Measurements from ENCODE around the gene TRNP1.
A peak's percentile ranks its signal among the peaks of the same experiment; 100 is the strongest.
"Not testable (repeated sequence)": the region's sequence is repeated elsewhere in the genome, so short reads cannot be mapped to it uniquely, and the experiment has no call there.

TRNP1 gene

DNA sequence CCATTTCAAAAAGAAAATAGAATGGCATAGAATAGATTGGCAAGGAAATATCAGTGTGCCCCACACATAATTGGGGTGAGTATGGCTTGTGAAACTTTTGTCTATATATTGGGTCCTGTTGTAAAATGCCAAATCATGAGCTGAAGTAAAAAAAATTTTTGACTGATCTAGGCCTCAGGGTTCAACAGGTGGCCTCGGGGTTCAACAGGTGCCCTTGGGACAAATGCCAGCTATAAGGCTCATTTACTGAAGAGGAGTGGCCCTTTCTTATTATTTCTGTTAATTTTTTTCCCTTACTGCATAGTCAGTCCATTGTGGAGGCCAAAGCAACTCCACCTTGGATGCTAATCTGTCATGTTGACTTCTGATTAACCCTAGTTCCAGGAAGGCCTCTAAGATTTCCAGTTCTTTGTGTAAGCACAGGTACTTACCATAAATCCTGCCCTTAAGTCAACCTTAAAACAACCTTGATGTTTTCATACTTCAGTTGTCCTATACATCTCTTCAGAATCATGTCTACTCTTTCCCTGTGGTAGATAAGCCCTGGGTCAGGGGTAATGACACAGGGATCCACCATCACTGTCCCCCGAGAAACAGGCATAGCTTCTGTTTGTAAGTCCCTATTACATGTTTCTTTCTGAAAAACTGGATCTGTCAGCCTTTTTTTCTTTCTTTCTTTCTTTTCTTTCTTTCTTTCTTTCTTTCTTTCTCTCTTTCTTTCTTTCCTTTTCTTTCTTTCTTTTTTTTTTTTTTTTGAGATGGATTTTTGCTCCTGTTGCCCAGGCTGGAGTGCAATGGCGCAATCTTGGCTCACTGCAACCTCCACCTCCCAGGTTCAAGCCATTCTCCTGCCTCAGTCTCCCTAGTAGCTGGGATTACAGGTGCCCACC, 16.6 kb upstream of the TRNP1 start:
- DNase-seq = no peak

- no peak for DNase-seq
Measured at GRCh38 chr1:26978901-26979300, 14.6 kb upstream of the TRNP1 start.

DNA sequence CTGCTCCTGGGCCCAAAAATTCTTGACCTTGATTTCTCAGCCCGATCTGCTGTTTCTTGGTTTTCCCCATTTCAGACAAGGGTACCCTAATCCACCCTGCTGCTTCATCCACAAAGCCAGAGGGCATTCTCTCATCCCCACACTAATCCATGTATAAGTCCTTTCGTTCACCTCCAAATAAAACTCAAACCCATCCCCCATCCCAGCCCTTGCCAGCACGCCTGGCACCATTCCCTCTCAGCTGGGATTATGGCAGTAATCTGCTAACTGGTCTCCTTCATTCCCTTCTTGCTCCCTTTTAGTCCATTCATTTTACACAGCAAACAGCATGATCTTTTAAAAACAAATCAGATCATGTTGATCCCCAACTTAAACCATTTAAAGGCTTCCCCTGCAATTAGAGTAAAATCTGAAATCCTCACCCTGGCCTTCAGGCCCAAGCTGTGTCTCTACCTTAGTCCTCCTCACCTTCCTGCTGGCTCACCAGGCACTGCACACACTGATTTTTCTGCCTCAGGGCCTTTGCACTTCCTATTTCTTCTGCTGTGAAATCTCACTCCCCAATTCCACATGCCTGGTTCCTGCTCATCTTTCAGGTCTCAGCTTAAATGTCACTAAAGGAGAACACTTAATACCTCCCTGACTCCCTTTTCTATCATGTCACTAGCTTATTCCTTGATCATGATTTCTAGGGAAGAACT, 12.2 kb upstream of the TRNP1 start:
- no peak for DNase-seq

GRCh38 chr1:26983863-26984262, 9.6 kb upstream of the TRNP1 start:
- DNase-seq = no peak

DNA sequence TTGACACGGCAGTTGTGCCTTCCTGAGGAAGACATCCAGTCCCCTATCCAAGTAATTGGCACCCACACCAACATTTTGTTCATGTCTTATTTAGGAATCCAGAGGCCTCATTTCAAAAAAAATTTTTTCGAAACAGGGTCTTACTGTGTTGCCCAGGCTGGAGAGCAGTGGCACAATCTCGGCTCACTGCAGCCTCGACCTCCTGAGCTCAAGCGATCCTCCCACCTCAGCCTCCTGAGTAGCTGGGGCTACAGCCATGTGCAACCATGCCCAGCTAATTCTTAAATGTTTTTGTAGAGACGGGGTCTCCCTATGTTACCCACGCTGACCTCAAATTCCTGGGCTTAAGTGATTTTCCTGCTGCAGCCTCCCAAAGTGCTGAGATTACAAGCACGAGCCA, 9.2 kb upstream of the TRNP1 start:
- DNase-seq = no peak

DNA sequence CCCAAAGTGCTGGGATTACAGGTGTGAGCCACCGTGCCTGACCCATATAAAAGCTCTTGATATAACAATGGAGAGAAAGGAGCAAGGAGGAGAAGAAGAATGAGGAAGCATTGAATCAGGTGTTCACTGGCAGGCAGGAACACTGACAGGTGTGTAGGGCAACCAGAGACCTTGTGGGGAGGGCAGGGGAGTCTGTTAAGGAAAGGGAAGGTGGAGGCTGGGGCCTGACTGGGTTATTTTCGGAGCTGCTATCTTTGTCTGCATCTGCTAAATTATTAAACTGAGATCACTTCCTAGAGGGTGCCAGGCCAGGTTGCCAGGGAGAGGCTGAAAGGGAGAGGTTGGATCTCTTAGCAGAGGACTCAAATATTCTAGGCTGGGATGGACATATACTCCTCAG, 6.8 kb upstream of the TRNP1 start:
- no peak for DNase-seq

DNA sequence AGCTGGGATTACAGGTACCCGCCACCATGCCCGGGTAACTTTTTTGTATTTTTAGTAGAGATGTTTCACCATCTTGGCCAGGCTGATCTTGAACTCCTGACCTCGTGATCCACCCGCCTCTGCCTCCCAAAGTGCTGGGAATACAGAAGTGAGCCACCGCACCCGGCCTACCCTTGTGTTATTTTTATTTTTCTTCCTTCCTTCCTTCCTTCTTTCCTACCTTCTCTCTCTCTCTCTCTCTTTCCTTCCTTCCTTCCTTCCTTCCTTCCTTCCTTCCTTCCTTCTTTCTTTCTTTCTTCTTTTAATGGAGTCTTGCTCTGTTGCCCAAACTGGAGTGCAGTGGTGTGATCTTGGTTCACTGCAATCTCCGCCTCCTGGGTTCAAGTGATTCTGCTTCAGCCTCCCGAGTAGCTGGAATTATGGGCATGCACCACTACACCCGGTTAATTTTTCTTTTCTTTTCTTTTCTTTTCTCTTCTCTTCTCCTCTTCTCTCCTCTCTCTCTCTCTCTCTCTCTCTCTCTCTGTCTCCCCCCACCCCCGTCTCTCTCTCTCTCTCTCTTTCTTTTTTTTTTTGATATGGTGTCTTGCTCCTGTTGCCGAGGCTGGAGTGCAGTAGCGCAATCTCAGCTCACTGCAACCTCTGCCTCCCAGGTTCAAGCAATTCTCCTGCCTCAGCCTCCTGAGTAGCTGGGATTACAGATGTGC, 3.9 kb upstream of the TRNP1 start:
- not testable (repeated sequence) for DNase-seq

GRCh38 chr1:26991310-26992116, 2.0 kb upstream of the TRNP1 start:
- no peak for DNase-seq

DNA sequence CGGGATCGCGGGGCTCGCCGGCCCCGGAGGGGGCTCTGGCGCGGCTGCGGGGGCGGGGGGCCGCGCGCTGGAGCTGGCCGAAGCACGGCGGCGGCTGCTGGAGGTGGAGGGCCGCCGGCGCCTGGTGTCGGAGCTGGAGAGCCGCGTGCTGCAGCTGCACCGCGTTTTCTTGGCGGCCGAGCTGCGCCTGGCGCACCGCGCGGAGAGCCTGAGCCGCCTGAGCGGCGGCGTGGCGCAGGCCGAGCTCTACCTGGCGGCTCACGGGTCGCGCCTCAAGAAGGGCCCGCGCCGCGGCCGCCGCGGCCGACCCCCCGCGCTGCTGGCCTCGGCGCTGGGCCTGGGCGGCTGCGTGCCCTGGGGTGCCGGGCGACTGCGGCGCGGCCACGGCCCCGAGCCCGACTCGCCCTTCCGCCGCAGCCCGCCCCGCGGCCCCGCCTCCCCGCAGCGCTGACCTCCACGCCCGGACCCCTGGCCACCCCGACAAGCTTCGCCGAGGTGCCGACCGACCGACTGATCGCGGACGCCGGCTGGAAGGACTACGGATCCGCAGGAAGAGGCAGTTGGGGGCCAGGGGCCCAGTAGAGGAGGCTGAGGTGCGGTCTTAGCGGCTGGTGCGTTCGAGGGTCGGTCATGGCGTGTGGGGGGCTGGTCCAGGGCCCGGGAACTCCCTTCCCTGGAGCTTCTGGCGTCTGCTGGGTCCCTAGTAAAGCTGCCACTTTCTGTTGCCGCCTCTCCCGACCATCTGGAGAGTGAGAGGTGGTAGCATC, 711 bp downstream of the TRNP1 start:
- no peak for DNase-seq

GRCh38 chr1:26994787-26995517, 1.5 kb downstream of the TRNP1 start:
- no peak for DNase-seq

DNA sequence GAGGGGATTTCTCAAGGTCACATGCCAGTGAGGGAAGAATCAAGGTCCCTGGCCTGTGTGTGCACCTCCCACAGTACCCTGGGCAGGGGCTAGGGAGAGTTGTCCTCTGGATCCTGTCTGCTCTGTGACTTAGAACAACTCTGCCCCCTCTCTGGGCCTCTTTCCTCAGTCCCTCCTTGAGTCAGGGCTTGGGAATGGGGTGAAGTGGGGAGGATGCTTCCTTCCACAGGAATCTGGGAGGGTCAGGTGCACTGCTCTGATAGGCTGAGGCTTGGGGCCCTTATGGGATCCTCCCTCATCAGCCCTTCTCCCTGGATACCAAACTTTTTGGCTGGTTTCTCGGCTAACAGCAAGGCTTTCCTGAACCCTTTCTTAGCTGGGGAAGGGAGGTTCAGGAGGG, 2.5 kb downstream of the TRNP1 start:
- DNase-seq = no peak

DNA sequence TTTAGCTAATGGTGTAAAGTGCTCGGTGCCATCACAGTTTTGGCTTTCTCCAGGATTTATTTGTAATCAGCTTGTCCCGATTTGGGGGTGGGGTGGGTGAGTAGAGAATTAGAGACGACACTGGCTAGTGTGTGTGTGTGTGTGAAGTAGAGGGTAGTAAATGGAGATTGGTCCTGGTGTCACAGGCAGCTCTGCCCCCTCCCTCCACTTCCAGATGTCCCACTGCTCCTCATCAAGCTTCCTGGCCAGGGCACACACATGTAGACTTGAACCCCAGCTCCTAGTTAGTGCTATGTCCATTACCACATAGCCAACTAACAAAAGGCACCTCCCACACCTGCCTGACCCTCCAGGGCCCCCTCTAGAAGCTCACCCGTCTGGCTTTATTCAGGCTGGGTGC, 3.2 kb downstream of the TRNP1 start:
- DNase-seq = no peak

GRCh38 chr1:26998429-26999300, 5.2 kb downstream of the TRNP1 start:
- DNase-seq = no peak

DNA sequence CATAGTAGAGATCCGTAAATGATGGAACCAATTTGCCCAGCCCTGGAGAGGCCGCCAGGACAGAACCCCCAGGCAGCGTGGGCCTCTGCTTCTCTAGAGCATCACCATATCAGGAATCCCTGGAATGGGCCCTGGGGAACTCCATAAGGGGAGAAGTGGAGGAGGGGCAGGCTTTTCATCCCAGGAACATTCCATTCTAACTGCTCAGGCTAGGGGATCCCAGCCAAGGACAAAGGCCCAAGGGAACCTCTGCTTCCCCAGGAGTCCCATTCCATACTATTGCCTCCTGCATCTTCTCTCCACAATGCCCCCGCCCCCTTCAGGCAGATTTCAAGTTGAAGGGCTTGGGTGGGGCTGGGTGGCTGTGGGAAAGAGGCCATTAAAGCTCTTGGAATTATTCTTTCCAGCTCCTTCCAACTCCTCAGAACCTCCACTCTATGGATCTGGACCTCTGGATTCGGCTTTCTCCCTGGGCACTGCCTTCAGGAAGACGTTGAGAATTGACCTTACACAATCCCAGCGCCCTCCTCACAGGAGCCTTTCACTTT, 6.0 kb downstream of the TRNP1 start:
- DNase-seq = no peak

DNA sequence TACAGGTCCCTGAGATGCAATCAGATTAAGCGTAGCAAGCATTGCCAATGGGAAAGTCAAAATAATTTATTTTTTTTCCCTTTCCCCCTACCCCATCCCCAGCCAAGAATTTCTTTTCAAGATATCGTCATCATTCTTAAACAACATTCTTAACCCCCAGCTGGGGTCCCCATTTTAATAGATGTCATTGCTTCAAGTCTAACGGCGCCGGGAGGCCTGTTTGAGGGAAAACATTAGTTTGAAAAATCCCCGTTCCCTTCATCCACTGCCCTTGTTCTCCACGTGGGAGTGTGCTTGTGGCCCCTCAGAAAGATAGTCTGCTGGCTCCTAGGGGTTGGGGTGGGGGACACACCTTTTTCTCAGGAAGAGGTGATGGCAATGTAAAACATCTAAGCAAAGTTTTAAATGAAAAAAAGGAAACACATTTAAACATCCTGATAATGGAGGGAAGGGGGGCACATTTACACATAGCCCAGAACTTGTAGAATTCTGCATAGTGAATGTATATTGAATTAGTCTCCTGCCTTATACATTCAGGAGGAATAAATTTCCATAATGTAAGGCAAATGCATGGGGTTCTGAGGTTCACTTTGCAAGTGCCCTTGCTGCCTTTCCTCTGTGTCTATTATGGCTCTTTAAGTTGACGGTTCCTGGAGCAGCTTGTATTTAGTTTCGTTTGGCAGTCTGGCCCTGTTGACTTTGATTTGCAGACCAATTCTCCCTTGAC, 6.8 kb downstream of the TRNP1 start:
- no peak for DNase-seq

- no peak for DNase-seq
Measured at GRCh38 chr1:27000817-27001460, 7.4 kb downstream of the TRNP1 start.

- DNase-seq = peak; percentile 56
Measured at GRCh38 chr1:27001570-27002360, 8.3 kb downstream of the TRNP1 start.
